TTC549 (cell line): Measurements from ENCODE around the gene HPF1.
"Not testable (repeated sequence)": the region's sequence is repeated elsewhere in the genome, so short reads cannot be mapped to it uniquely, and the experiment has no call there.

Experiments used
- FAIRE-seq: peaks from 2 replicates; lab custom pipeline; 2012; peaks lifted over from hg19 to GRCh38; lab: Jason Lieb, UNC

The HPF1 gene

GRCh38 chr4:169738604-169739003 is 19.1 kb downstream of the HPF1 start:
- FAIRE-seq = not testable (repeated sequence)

- FAIRE-seq = no peak
These were observed 27.2 kb downstream of the HPF1 start for GRCh38 chr4:169730564-169730963.

GRCh38 chr4:169727616-169728015 is 30.1 kb downstream of the HPF1 start:
- no peak for FAIRE-seq

- no peak for FAIRE-seq
These were observed 33.5 kb downstream of the HPF1 start for GRCh38 chr4:169724260-169724659.

GRCh38 chr4:169723207-169723965 is 34.4 kb downstream of the HPF1 start:
- FAIRE-seq = no peak

- FAIRE-seq = no peak
These were observed 37.2 kb downstream of the HPF1 start for GRCh38 chr4:169720529-169720928.

GRCh38 chr4:169716677-169717076 is 41.1 kb downstream of the HPF1 start:
- no peak for FAIRE-seq

- FAIRE-seq = no peak
These were observed 41.9 kb downstream of the HPF1 start for GRCh38 chr4:169715826-169716225.

GRCh38 chr4:169707958-169708643 is 49.6 kb downstream of the HPF1 start:
- FAIRE-seq = no peak

GRCh38 chr4:169698331-169698730 is 59.4 kb downstream of the HPF1 start:
- no peak for FAIRE-seq

- no peak for FAIRE-seq
These were observed 67.0 kb downstream of the HPF1 start for GRCh38 chr4:169690787-169691186.

- no peak for FAIRE-seq
These were observed 68.1 kb downstream of the HPF1 start for GRCh38 chr4:169689681-169690080.

- no peak for FAIRE-seq
These were observed 75.2 kb downstream of the HPF1 start for GRCh38 chr4:169682372-169683047.
